ENCODE measurements around the gene PLD3.

Gene PLD3

GRCh38 chr19:40348125-40348913, at the start of gene PLD3, which contains the start of gene C19orf47:
Gene PLD3, plus strand, starts transcription at chr19:40348695. Its CDS starts 17,789 bp downstream, at chr19:40366484.
Gene C19orf47, minus strand, starts transcription at chr19:40348397. Its CDS starts 6,540 bp downstream, at chr19:40341857.
- no peaks in the 10 kb centered on the region for H3K36me3 ChIP-seq
- H3K9me3 ChIP-seq: no peaks in the 10 kb centered on the region
- H3K4me1 ChIP-seq: peaks cover 0 to 39% (median 10%) of the 10 kb centered on the region in 4 donors
- intact Hi-C loops (cut with DNase I; ENCODE audit: low total_unique reads): no loop called here
- H3K27me3 ChIP-seq: no peaks in the 10 kb centered on the region
- peak within 1 kb of the TSS; percentile 58 to 68 for H3K4me3 ChIP-seq
- peak within 1 kb of the TSS; percentile 61 to 81 for H3K27ac ChIP-seq
- peak; percentile 100 for DNase-seq
- peak in 1 of 2 experiments; percentile 48 for TF ChIP-seq CTCF (IDR thresholded peaks at IDR 0.05)

- no peaks in the 10 kb centered on the region for H3K36me3 ChIP-seq
- no peaks in the 10 kb centered on the region for H3K9me3 ChIP-seq
- intact Hi-C loops (cut with DNase I; ENCODE audit: low total_unique reads): loop anchor here (10.0 kb wide), 1 partner anchor 144 kb away; the partner anchor contains the start of gene SERTAD3
- H3K4me1 ChIP-seq: no peaks in the 10 kb centered on the region
- no peak overlapping the region for H3K4me3 ChIP-seq
- no peak for DNase-seq
- H3K27ac ChIP-seq: no peak overlapping the region
- no peaks in the 10 kb centered on the region for H3K27me3 ChIP-seq
- TF ChIP-seq CTCF (IDR thresholded peaks at IDR 0.05): no peak
These were observed 47.8 kb upstream of the PLD3 start for GRCh38 chr19:40300668-40301067.

- no peak for DNase-seq
- Histone ChIP-seq H3K36me3 (no peaks in the 10 kb centered on the region), H3K27ac (no peak overlapping the region), H3K4me3 (no peak overlapping the region), H3K27me3 (no peaks in the 10 kb centered on the region), H3K4me1 (no peaks in the 10 kb centered on the region), H3K9me3 (no peaks in the 10 kb centered on the region)
- TF ChIP-seq CTCF (IDR thresholded peaks at IDR 0.05): no peak
- intact Hi-C loops (cut with DNase I; ENCODE audit: low total_unique reads): loop anchor here (10.0 kb wide), 1 partner anchor 142 kb away; the partner anchor contains the start of gene SERTAD3
These were observed 46.1 kb upstream of the PLD3 start for GRCh38 chr19:40302224-40303011.

- DNase-seq: no peak
- Histone ChIP-seq H3K9me3 (no peaks in the 10 kb centered on the region), H3K27me3 (no peaks in the 10 kb centered on the region), H3K4me3 (no peak overlapping the region), H3K36me3 (no peaks in the 10 kb centered on the region), H3K27ac (no peak overlapping the region), H3K4me1 (no peaks in the 10 kb centered on the region)
- no peak for TF ChIP-seq CTCF (IDR thresholded peaks at IDR 0.05)
- intact Hi-C loops (cut with DNase I; ENCODE audit: low total_unique reads): loop anchor here (10.0 kb wide), 1 partner anchor 141 kb away; the partner anchor contains the start of gene SERTAD3
These were observed 44.7 kb upstream of the PLD3 start for GRCh38 chr19:40303765-40304164.

GRCh38 chr19:40304306-40304705, 44.2 kb upstream of the PLD3 start:
- Histone ChIP-seq H3K4me3 (no peak overlapping the region), H3K9me3 (no peaks in the 10 kb centered on the region), H3K27me3 (no peaks in the 10 kb centered on the region), H3K27ac (no peak overlapping the region), H3K36me3 (no peaks in the 10 kb centered on the region), H3K4me1 (no peaks in the 10 kb centered on the region)
- intact Hi-C loops (cut with DNase I; ENCODE audit: low total_unique reads): loop anchor here (10.0 kb wide), 1 partner anchor 140 kb away; the partner anchor contains the start of gene SERTAD3
- no peak for TF ChIP-seq CTCF (IDR thresholded peaks at IDR 0.05)
- DNase-seq: no peak

Measured in tibial artery (tissue), 4 donors.